ENCODE measurements around the gene DPP4. TPM values are rescaled to one million over a fixed set of nuclear protein-coding genes. Genes with fewer than 3 reads are reported as not detected.
"Not testable (repeated sequence)": the region's sequence is repeated elsewhere in the genome, so short reads cannot be mapped to it uniquely, and the experiment has no call there.

Gene DPP4
- total and polyA plus RNA-seq, 4 experiments from 2014 or later = 38.5 to 124 (median 72.5) TPM

DNA sequence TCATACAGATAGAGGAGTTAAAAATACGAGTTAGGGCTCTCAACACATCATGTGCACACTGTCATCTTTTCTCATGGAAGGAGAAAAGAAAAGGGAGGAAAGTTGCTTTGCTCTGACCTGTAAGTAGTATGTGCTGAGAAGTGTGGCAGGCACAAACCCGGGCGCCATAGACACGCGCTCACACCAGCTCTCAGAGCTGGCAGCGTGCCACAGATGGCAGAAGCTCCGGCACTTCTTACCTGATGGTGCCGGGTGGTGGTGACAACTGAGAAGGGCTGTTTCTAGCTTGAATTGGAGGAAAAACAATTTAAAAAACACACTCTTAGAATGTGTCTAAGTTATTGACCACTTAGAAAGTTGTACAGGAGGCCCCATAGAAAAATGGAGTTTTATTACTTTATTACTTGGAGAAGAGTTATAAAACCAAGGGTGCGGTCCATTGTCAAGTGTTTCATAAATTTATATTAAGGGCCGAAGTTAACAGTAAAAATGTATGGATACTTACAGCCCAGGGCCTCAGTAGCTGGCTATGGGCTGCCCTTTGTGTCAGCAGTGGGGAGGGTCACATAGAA is 92.2 kb downstream of the DPP4 start:
- H3K4me3 Mint-ChIP-seq = no peak overlapping the region
- ChIA-PET CTCF (ENCODE audit: partially characterized antibody) (no interaction called here), POLR2A (ENCODE audit: partially characterized antibody) (no interaction called here)
- Histone ChIP-seq H3K4me1 (ENCODE audit: insufficient read depth, low read length) (peaks cover 12% of the 10 kb centered on the region), H3K4me3 (ENCODE audit: low read length in 2 of 2) (no peak overlapping the region), H3K27ac (ENCODE audit: low read depth, low read length) (no peak overlapping the region), H3K9me3 (ENCODE audit: control insufficient read depth in 1 of 2, low read length in 2 of 2) (no peaks in the 10 kb centered on the region), H3K36me3 (ENCODE audit: insufficient read depth, low read length) (no peaks in the 10 kb centered on the region), H3K27me3 (ENCODE audit: insufficient read depth, low read length) (no peaks in the 10 kb centered on the region)
- H3K27ac Mint-ChIP-seq = no peak overlapping the region
- intact Hi-C loops (cut with micrococcal nuclease) = no loop called here
- DNase-seq = no peak
- peaks cover 0 to 7% of the 10 kb centered on the region in 2 donors for H3K36me3 Mint-ChIP-seq
- peaks cover 8 to 45% (median 16%) of the 10 kb centered on the region in 4 donors for H3K4me1 Mint-ChIP-seq
- peaks cover 0 to 2% of the 10 kb centered on the region in 2 donors for H3K27me3 Mint-ChIP-seq
- H3K9me3 Mint-ChIP-seq = peaks cover 0 to 3% (median 0%) of the 10 kb centered on the region in 8 donors

DNA sequence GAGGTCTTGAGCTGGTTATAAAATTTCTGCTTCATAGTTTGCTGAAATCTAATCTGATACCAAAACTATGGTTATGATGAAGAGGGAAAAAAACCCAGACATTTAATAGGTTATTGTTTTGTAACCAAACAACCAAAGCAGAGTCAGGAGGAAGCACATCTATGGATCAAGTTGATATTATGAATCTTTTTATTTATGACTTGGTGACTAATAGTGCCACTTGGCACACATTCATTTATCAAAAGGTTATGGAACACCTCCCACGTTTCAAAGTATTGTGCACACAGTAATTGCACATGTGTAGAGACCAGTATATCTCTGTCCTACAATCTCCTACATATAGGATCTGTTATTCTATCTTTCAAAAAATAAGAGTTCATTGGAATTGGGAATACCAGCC is 93.0 kb downstream of the DPP4 start:
- Histone ChIP-seq H3K4me1 (ENCODE audit: insufficient read depth, low read length) (peaks cover 12% of the 10 kb centered on the region), H3K4me3 (ENCODE audit: low read length in 2 of 2) (no peak overlapping the region), H3K9me3 (ENCODE audit: control insufficient read depth in 1 of 2, low read length in 2 of 2) (no peaks in the 10 kb centered on the region), H3K36me3 (ENCODE audit: insufficient read depth, low read length) (no peaks in the 10 kb centered on the region), H3K27ac (ENCODE audit: low read depth, low read length) (no peak overlapping the region), H3K27me3 (ENCODE audit: insufficient read depth, low read length) (no peaks in the 10 kb centered on the region)
- no peak overlapping the region for H3K4me3 Mint-ChIP-seq
- peaks cover 0 to 2% of the 10 kb centered on the region in 2 donors for H3K27me3 Mint-ChIP-seq
- H3K27ac Mint-ChIP-seq = peak overlapping the region in 1 of 7 donors; percentile 14
- H3K36me3 Mint-ChIP-seq = peaks cover 0 to 4% of the 10 kb centered on the region in 2 donors
- H3K4me1 Mint-ChIP-seq = peaks cover 9 to 45% (median 16%) of the 10 kb centered on the region in 4 donors
- intact Hi-C loops (cut with micrococcal nuclease) = no loop called here
- H3K9me3 Mint-ChIP-seq = no peaks in the 10 kb centered on the region
- CTCF ChIA-PET (ENCODE audit: partially characterized antibody) = interaction anchor here (1.3 kb wide), 1 partner anchor 15 kb away, joined by 4 read pairs; no protein-coding TSS in a partner anchor
- POLR2A ChIA-PET (ENCODE audit: partially characterized antibody) = no interaction called here
- DNase-seq = no peak

DNA sequence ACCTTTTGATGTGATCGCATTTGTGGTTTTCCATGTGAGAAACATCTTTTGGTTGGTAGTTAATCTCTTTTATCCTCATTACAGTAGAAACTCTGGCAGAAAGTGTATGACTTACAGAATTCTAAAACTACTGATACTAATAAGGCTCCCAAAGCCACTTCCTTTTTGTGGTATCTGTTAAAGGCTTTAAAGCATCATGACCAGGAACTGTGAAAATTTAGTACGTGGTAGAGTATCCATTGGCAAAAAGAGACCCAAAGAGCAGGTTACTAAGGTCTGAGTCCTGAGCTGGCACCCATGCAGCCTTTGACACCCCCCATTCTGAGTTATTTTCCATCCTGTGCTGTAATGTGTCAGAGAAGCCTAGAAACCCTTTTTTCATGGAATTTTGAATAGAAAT is 94.5 kb downstream of the DPP4 start:
- Histone ChIP-seq H3K27me3 (ENCODE audit: insufficient read depth, low read length) (no peaks in the 10 kb centered on the region), H3K4me1 (ENCODE audit: insufficient read depth, low read length) (peaks cover 17% of the 10 kb centered on the region), H3K9me3 (ENCODE audit: control insufficient read depth in 1 of 2, low read length in 2 of 2) (no peaks in the 10 kb centered on the region), H3K27ac (ENCODE audit: low read depth, low read length) (no peak overlapping the region), H3K36me3 (ENCODE audit: insufficient read depth, low read length) (no peaks in the 10 kb centered on the region), H3K4me3 (ENCODE audit: low read length in 2 of 2) (no peak overlapping the region)
- POLR2A ChIA-PET (ENCODE audit: partially characterized antibody) = interaction anchor here (0.6 to 1.6 kb wide), 2 partner anchors 26 to 95 kb away, joined by 3 to 5 read pairs; partner anchors contain the start of gene DPP4
- Mint-ChIP-seq H3K36me3 (peaks cover 0 to 4% of the 10 kb centered on the region in 2 donors), H3K9me3 (no peaks in the 10 kb centered on the region), H3K4me1 (peaks cover 13 to 47% (median 20%) of the 10 kb centered on the region in 4 donors), H3K4me3 (peak overlapping the region in 6 of 8 donors; percentile 46 to 72 (median 54)), H3K27ac (peak overlapping the region in 2 of 7 donors; percentile 47 to 59), H3K27me3 (peaks cover 0 to 2% of the 10 kb centered on the region in 2 donors)
- CTCF ChIA-PET (ENCODE audit: partially characterized antibody) = interaction anchor here (1.6 kb wide), 1 partner anchor 13 kb away, joined by 5 read pairs; no protein-coding TSS in a partner anchor
- intact Hi-C loops (cut with micrococcal nuclease) = no loop called here
- DNase-seq = no peak

DNA sequence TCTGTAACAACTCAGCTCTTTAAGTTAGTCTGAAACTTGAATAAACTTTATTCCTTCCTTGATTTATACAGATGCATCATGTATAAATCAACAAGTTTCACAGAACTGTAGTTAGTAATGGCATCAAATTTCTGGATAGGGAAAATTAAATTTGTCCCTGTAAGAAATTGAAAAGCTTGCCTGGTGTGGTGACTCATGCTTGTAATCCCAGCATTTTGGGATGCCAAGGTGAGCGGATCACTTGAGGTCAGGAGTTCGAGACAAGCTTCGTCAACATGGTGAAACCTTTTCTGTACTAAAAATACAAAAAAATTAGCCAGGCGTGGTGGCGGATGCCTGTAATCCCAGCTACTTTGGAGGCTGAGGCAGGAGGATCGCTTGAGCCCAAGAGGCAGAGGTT is 96.1 kb downstream of the DPP4 start:
- H3K27ac ChIP-seq (ENCODE audit: low read depth, low read length); H3K27me3 Mint-ChIP-seq; H3K27ac Mint-ChIP-seq; H3K9me3 ChIP-seq (ENCODE audit: control insufficient read depth in 1 of 2, low read length in 2 of 2); H3K36me3 Mint-ChIP-seq; H3K4me3 ChIP-seq (ENCODE audit: low read length in 2 of 2); intact Hi-C loops (cut with micrococcal nuclease); H3K9me3 Mint-ChIP-seq; DNase-seq; H3K4me3 Mint-ChIP-seq; H3K27me3 ChIP-seq (ENCODE audit: insufficient read depth, low read length); H3K36me3 ChIP-seq (ENCODE audit: insufficient read depth, low read length): not testable (repeated sequence)
- peaks cover 12 to 48% (median 20%) of the 10 kb centered on the region in 4 donors for H3K4me1 Mint-ChIP-seq
- H3K4me1 ChIP-seq (ENCODE audit: insufficient read depth, low read length) = peaks cover 17% of the 10 kb centered on the region
- CTCF ChIA-PET (ENCODE audit: partially characterized antibody) = interaction anchor here (0.6 to 1.4 kb wide), 3 partner anchors 32 to 326 kb away, joined by 3 to 4 read pairs (median 3); no protein-coding TSS in a partner anchor
- POLR2A ChIA-PET (ENCODE audit: partially characterized antibody) = interaction anchor here (1.1 kb wide), 1 partner anchor 11 kb away, joined by 4 read pairs; no protein-coding TSS in a partner anchor

DNA sequence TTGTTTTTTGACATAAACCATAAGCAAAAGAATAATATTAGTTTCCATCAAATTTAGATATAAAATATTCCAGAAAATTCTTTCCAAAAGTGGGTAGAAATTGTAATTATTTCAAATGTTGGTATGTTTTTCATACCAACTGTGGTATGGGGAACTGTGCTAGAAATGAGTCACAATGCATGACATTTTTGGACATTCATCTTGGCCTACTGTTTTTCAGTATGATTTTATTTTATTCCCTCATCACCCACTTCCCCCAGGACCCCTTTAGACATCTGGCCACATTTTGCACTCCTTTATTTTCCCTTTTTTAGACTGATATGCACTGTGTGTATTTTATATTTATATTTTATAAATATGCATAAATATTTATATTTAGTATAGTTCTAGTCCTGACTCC is 97.1 kb downstream of the DPP4 start:
- no peak for DNase-seq
- ChIA-PET CTCF (ENCODE audit: partially characterized antibody) (no interaction called here), POLR2A (ENCODE audit: partially characterized antibody) (no interaction called here)
- Mint-ChIP-seq H3K9me3 (peaks cover 0 to 3% (median 0%) of the 10 kb centered on the region in 8 donors), H3K36me3 (no peaks in the 10 kb centered on the region), H3K4me1 (peaks cover 15 to 38% (median 18%) of the 10 kb centered on the region in 4 donors), H3K4me3 (no peak overlapping the region), H3K27ac (no peak overlapping the region), H3K27me3 (peaks cover 0 to 2% of the 10 kb centered on the region in 2 donors)
- no peak overlapping the region for H3K27ac ChIP-seq (ENCODE audit: low read depth, low read length)
- H3K4me1 ChIP-seq (ENCODE audit: insufficient read depth, low read length) = peaks cover 17% of the 10 kb centered on the region
- no peak overlapping the region for H3K4me3 ChIP-seq (ENCODE audit: low read length in 2 of 2)
- H3K9me3 ChIP-seq (ENCODE audit: control insufficient read depth in 1 of 2, low read length in 2 of 2) = no peaks in the 10 kb centered on the region
- H3K27me3 ChIP-seq (ENCODE audit: insufficient read depth, low read length) = no peaks in the 10 kb centered on the region
- H3K36me3 ChIP-seq (ENCODE audit: insufficient read depth, low read length) = no peaks in the 10 kb centered on the region
- intact Hi-C loops (cut with micrococcal nuclease) = no loop called here

DNA sequence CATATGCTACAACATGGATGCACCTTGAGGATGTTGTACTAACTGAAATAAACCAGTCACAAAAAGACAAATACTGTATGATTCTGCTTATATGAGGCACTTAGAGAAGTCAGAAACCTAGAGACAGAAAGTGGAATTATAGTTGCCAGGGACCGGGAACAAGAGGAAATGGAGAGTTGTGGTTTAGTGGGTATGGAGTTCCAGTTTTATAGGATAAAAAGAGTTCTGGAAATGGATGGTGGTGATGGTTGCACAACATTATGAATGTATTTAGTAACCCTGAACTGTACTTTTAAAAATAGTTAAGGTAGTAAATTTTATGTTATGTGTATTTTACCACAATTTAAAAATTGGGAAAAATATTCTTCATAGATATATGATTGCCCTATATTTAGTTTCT is 97.7 kb downstream of the DPP4 start:
- ChIA-PET CTCF (ENCODE audit: partially characterized antibody) (no interaction called here), POLR2A (ENCODE audit: partially characterized antibody) (no interaction called here)
- Mint-ChIP-seq H3K27ac (peak overlapping the region in 1 of 7 donors; percentile 39), H3K36me3 (no peaks in the 10 kb centered on the region), H3K4me1 (peaks cover 13 to 32% (median 18%) of the 10 kb centered on the region in 4 donors), H3K27me3 (peaks cover 0 to 2% of the 10 kb centered on the region in 2 donors), H3K9me3 (peaks cover 0 to 3% (median 0%) of the 10 kb centered on the region in 8 donors), H3K4me3 (peak overlapping the region in 1 of 8 donors; percentile 49)
- peaks cover 17% of the 10 kb centered on the region for H3K4me1 ChIP-seq (ENCODE audit: insufficient read depth, low read length)
- H3K27ac ChIP-seq (ENCODE audit: low read depth, low read length) = no peak overlapping the region
- no peak for DNase-seq
- H3K4me3 ChIP-seq (ENCODE audit: low read length in 2 of 2) = no peak overlapping the region
- H3K36me3 ChIP-seq (ENCODE audit: insufficient read depth, low read length) = no peaks in the 10 kb centered on the region
- H3K9me3 ChIP-seq (ENCODE audit: control insufficient read depth in 1 of 2, low read length in 2 of 2) = no peaks in the 10 kb centered on the region
- no peaks in the 10 kb centered on the region for H3K27me3 ChIP-seq (ENCODE audit: insufficient read depth, low read length)
- intact Hi-C loops (cut with micrococcal nuclease) = no loop called here

DNA sequence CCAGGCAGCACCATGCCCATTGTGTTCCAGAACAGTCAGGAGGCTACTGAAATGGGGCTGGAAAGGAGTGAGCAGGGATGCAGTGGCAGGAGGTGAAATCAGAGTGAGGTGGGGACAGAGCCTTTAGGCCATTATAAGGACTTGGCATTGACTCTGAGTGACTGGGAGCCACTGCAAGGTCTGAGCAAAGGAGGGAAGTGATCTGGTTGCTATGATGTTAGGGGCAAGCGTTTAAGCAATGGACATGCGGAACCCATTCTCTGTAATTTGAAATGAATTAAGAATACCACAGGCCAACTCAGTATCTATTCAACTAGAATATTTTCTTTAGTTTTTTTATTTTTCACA is 98.2 kb downstream of the DPP4 start:
- Mint-ChIP-seq H3K4me3 (peak overlapping the region in 3 of 8 donors; percentile 4 to 58 (median 7)), H3K27me3 (peaks cover 0 to 2% of the 10 kb centered on the region in 2 donors), H3K9me3 (peaks cover 0 to 3% (median 0%) of the 10 kb centered on the region in 8 donors), H3K27ac (peak overlapping the region in 1 of 7 donors; percentile 11), H3K4me1 (peaks cover 13 to 27% (median 17%) of the 10 kb centered on the region in 4 donors), H3K36me3 (no peaks in the 10 kb centered on the region)
- no peak overlapping the region for H3K4me3 ChIP-seq (ENCODE audit: low read length in 2 of 2)
- DNase-seq = no peak
- H3K27me3 ChIP-seq (ENCODE audit: insufficient read depth, low read length) = no peaks in the 10 kb centered on the region
- no peaks in the 10 kb centered on the region for H3K9me3 ChIP-seq (ENCODE audit: control insufficient read depth in 1 of 2, low read length in 2 of 2)
- ChIA-PET POLR2A (ENCODE audit: partially characterized antibody) (no interaction called here), CTCF (ENCODE audit: partially characterized antibody) (no interaction called here)
- no peak overlapping the region for H3K27ac ChIP-seq (ENCODE audit: low read depth, low read length)
- no peaks in the 10 kb centered on the region for H3K36me3 ChIP-seq (ENCODE audit: insufficient read depth, low read length)
- intact Hi-C loops (cut with micrococcal nuclease) = no loop called here
- H3K4me1 ChIP-seq (ENCODE audit: insufficient read depth, low read length) = peaks cover 17% of the 10 kb centered on the region

Measured in CD4-positive, alpha-beta memory T cell (primary cell).